Heart left ventricle (tissue), 13 donors: ENCODE measurements around the gene LIN28A.

Source experiments
- POLR2A ChIP-seq, 2 donors: fragments of 450-650 bp; IDR thresholded peaks; one replicate each; pipeline ENCODE4 v1.6.1; 2017; ENCODE audit warnings: antibody characterized with exemption in 2 of 2, mild to moderate bottlenecking in 2 of 2, moderate library complexity in 2 of 2
- TF ChIP-seq, protein P1 (sequence below), 12 donors: fragments of 200-600 bp; sonication (generic) in 4 of 12; IDR thresholded peaks; one replicate each; pipeline versions ENCODE4 v1.5.0 to v1.8.0; 2018 to 2022; ENCODE audit warnings: antibody characterized with exemption in 12 of 12, mild to moderate bottlenecking in 5 of 12
- donor health status: ischemic (EF 13 %, LVEDD 7.1; RV severe dilation, severe dysfunction).
- donor health status: DM: no; HTN: yes; CAD: no.
- donor health status: DM: no; HTN: no; CAD: no.
- donor health status: ischemic (EF 25% LVEDD 6.9; RV normal size, moderate dysfunction).
- donor health status: ischemic (EF 25% LVEDD 5.7; RV mildly dilated, moderate dysfunction).
- donor health status: ischemic (EF 35%, LVEDD 5.7; RV mildly dilated, moderate dysfunction).
- donor health status: nonischemic (EF 11% LVEDD 7.7; RV severe dilation, severe dysfunction).
- donor health status: DM: yes; HTN: yes; CAD: no.
- donor health status: PGD.
- donor health status: ischemic (EF 29% LVEDD 5.4; RV normal size, mild dysfunction).
- donor health status: nonischemic (EF 23%, LVEDD 6.1; RV moderate dilation, normal function).

DNA sequence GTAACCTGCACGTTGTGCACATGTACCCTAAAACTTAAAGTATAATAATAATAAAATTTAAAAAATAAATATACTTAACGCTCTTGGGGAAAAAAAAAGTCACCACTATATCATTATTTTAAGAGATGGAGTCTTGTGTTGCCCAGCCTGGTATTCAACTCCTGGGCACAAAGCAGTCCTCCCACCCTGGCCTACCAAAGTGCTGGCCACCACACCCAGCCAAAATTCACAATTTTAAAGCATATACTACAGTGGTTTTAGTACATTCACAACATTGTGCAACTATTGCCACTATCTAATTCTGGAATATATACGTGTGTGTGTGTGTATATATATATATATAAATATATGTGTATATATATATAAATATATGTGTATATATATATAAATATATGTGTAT, 67.5 kb downstream of the LIN28A start:
- TF ChIP-seq, protein P1, sequence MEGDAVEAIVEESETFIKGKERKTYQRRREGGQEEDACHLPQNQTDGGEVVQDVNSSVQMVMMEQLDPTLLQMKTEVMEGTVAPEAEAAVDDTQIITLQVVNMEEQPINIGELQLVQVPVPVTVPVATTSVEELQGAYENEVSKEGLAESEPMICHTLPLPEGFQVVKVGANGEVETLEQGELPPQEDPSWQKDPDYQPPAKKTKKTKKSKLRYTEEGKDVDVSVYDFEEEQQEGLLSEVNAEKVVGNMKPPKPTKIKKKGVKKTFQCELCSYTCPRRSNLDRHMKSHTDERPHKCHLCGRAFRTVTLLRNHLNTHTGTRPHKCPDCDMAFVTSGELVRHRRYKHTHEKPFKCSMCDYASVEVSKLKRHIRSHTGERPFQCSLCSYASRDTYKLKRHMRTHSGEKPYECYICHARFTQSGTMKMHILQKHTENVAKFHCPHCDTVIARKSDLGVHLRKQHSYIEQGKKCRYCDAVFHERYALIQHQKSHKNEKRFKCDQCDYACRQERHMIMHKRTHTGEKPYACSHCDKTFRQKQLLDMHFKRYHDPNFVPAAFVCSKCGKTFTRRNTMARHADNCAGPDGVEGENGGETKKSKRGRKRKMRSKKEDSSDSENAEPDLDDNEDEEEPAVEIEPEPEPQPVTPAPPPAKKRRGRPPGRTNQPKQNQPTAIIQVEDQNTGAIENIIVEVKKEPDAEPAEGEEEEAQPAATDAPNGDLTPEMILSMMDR (IDR thresholded peaks at IDR 0.05) = no peak
- no peak for TF ChIP-seq POLR2A (IDR thresholded peaks at IDR 0.05)
